HepG2 (cell line): Measurements from ENCODE around the gene HES6. TPM values are rescaled to one million over a fixed set of nuclear protein-coding genes. Genes with fewer than 3 reads are reported as not detected.

Experiments
- ATAD3A ChIP-seq: sonication (generic); formaldehyde crosslinking; IDR thresholded peaks from 2 replicates; pipeline ENCODE4 v1.4.0; 2020; ENCODE audit warnings: missing genetic modification reagents
- CBX2 ChIP-seq, 2 experiments: fragments of 200-600 bp in 1 of 2; sonication (generic); formaldehyde crosslinking in 1 of 2; IDR thresholded peaks; 2 replicates each; pipeline versions ENCODE4 v1.7.0 to v1.8.1; 2018 to 2022; ENCODE audit warnings: low read depth in 2 of 2, low read length in 1 of 2, mild to moderate bottlenecking in 1 of 2, missing genetic modification reagents in 1 of 2
- CBX5 ChIP-seq: sonication (generic); formaldehyde crosslinking; IDR thresholded peaks from 2 replicates; pipeline ENCODE4 v1.4.0; 2020; ENCODE audit warnings: missing genetic modification reagents, borderline replicate concordance
- CREM ChIP-seq, 2 experiments: sonication (generic) in 1 of 2; formaldehyde crosslinking in 1 of 2; IDR thresholded peaks; 2 replicates each; pipeline versions ENCODE4 v1.4.0 to v1.6.1; 2016 to 2020; ENCODE audit warnings: antibody characterized with exemption in 1 of 2, mild to moderate bottlenecking in 1 of 2, missing genetic modification reagents in 1 of 2
- ETV5 ChIP-seq: IDR thresholded peaks from 2 replicates; pipeline ENCODE4 v1.6.1; 2018; ENCODE audit warnings: missing biosample characterization, missing genetic modification reagents, inconsistent platforms, borderline replicate concordance
- MBD4 ChIP-seq: IDR thresholded peaks from 2 replicates; pipeline ENCODE4 v1.6.1; 2012; ENCODE audit warnings: low read length, inconsistent platforms, borderline replicate concordance
- MEIS1 ChIP-seq: sonication (generic); formaldehyde crosslinking; IDR thresholded peaks from 2 replicates; pipeline ENCODE4 v1.9.0; 2021; ENCODE audit warnings: mild to moderate bottlenecking, missing genetic modification reagents, moderate library complexity, borderline replicate concordance
- POLR2A ChIP-seq, 2 experiments: IDR thresholded peaks; 2 replicates each; pipeline ENCODE4 v1.6.1; 2011; ENCODE audit warnings: low read depth in 2 of 2, low read length in 2 of 2, mild to moderate bottlenecking in 1 of 2, moderate library complexity in 1 of 2; ENCODE audit not compliant: insufficient read depth in 1 of 2
- SMC3 ChIP-seq: IDR thresholded peaks from 2 replicates; pipeline ENCODE4 v1.6.1; 2011; ENCODE audit warnings: low read length, improper control_type of control experiment
- SOX6 ChIP-seq, 2 experiments: fragments of 450-650 bp in 1 of 2; sonication (generic) in 1 of 2; formaldehyde crosslinking in 1 of 2; IDR thresholded peaks; 2 replicates each; pipeline versions ENCODE4 v1.4.0 to v1.6.1; 2017 to 2020; ENCODE audit warnings: antibody characterized with exemption in 1 of 2, mild to moderate bottlenecking in 1 of 2, missing genetic modification reagents in 1 of 2
- TRIM24 ChIP-seq: sonication (generic); formaldehyde crosslinking; IDR thresholded peaks from 2 replicates; pipeline ENCODE4 v1.8.0; 2022; ENCODE audit warnings: mild to moderate bottlenecking, missing genetic modification reagents
- YY1 ChIP-seq: IDR thresholded peaks from 2 replicates; pipeline ENCODE4 v1.6.1; 2011; ENCODE audit warnings: low read length, low read depth, moderate library complexity, mild to moderate bottlenecking; ENCODE audit not compliant: insufficient read depth, insufficient replicate concordance
- ZBTB38 ChIP-seq: sonication (generic); formaldehyde crosslinking; IDR thresholded peaks from 2 replicates; pipeline ENCODE4 v1.5.1; 2020; ENCODE audit warnings: mild to moderate bottlenecking, missing genetic modification reagents
- ZMYM3 ChIP-seq: sonication (generic); formaldehyde crosslinking; IDR thresholded peaks from 2 replicates; pipeline ENCODE4 v1.5.1; 2020; ENCODE audit warnings: mild to moderate bottlenecking, missing genetic modification reagents
- ZNF138 ChIP-seq: sonication (generic); formaldehyde crosslinking; IDR thresholded peaks from 2 replicates; pipeline ENCODE4 v1.5.0; 2020; ENCODE audit warnings: mild to moderate bottlenecking, low read depth, missing genetic modification reagents
- ZNF225 ChIP-seq: sonication (generic); formaldehyde crosslinking; IDR thresholded peaks from 2 replicates; pipeline ENCODE4 v1.4.0; 2020; ENCODE audit warnings: mild to moderate bottlenecking, missing genetic modification reagents
- ZNF501 ChIP-seq: sonication (generic); formaldehyde crosslinking; IDR thresholded peaks from 2 replicates; pipeline ENCODE4 v1.5.1; 2020; ENCODE audit warnings: mild to moderate bottlenecking, moderate library complexity, missing genetic modification reagents
- ZNF703 ChIP-seq: sonication (generic); formaldehyde crosslinking; IDR thresholded peaks from 2 replicates; pipeline ENCODE4 v1.5.1; 2020; ENCODE audit warnings: missing genetic modification reagents, mild to moderate bottlenecking, moderate library complexity, borderline replicate concordance
- ZNF782 ChIP-seq: sonication (generic); formaldehyde crosslinking; IDR thresholded peaks from 2 replicates; pipeline ENCODE4 v1.4.0; 2020; ENCODE audit warnings: missing genetic modification reagents, mild to moderate bottlenecking, borderline replicate concordance
- polyA plus RNA-seq, 8 experiments: library from polyadenylated mRNA; depleted of rRNA in 3 of 8; stranded (reverse) in 7 of 8; unstranded in 1 of 8; fragments of >200 nt; fragmentation: Illumina TruSeq in 4 of 8; extraction: Trizol in 4 of 8; gene quantifications; 2 replicates each; pipeline versions ENCODE4 v1.2.1 to v1.2.3, GENCODE V29; 2011 to 2016; ENCODE audit warnings: low read depth in 4 of 8, missing spikeins in 1 of 8, mixed read lengths in 1 of 8; ENCODE audit not compliant: insufficient read depth in 1 of 8
- total RNA-seq, 5 experiments: library from RNA; depleted of rRNA; stranded (reverse); fragments of >200 nt; fragmentation: Illumina TruSeq; extraction: Trizol; gene quantifications; 2 replicates each; pipeline ENCODE4 v1.2.3, GENCODE V29; 2016; ENCODE audit warnings: low read depth in 1 of 5
- TF ChIP-seq, protein P1 (sequence below): sonication (generic); formaldehyde crosslinking; IDR thresholded peaks from 2 replicates; pipeline ENCODE4 v1.4.0; 2020; ENCODE audit warnings: missing genetic modification reagents, borderline replicate concordance
- TF ChIP-seq, protein P2 (sequence below): sonication (generic); formaldehyde crosslinking; conservative IDR thresholded peaks from 2 replicates; pipeline ENCODE4 v1.4.0; 2020; ENCODE audit warnings: missing genetic modification reagents
- TF ChIP-seq, protein P3 (sequence below): sonication (generic); formaldehyde crosslinking; IDR thresholded peaks from 2 replicates; pipeline ENCODE4 v1.5.0; 2020; ENCODE audit warnings: missing genetic modification reagents

Gene HES6
- total and polyA plus RNA-seq, 2 of the 13 experiments (the other 11 are each of a cell fraction or from before 2014, with no cell fraction given) = 19.5 to 82.8 TPM

DNA sequence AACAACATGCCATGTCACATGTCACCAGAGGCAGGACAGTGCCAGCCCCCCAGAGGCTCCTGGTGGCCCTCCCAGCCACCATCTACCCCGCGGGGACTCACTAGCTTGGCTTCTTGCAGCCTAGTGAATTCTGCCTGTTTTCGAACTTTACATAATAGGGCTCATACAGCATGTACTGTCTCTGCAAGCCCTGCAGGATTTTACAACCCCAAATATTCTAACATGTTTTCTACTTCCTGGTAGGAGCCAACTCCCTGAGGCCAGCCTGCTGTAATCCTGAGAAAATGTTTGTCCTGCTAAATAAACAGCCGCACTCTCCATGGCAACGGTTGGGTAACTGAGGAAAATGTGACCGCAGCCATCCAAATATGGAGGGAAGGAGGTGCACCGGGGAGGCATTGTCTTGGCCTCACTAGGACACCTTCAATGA, 45.8 kb upstream of the HES6 start (continued):
- TF ChIP-seq CBX5 (CRISPR knock-in tag) (peak; percentile 74; the same call in 1 of the 2 replicates), ZNF782 (CRISPR knock-in tag) (no peak), ZNF138 (CRISPR knock-in tag) (no peak), POLR2A (IDR thresholded peaks at IDR 0.05; ENCODE audit: insufficient read depth in 1 of 2, low read depth in 2 of 2, low read length in 2 of 2) (peak in 1 of 2 experiments; percentile 57; a peak in 1 of 4 replicates), YY1 (peak; percentile 27), ZNF225 (CRISPR knock-in tag) (no peak), CBX2 (IDR thresholded peaks at IDR 0.05; ENCODE audit: low read depth, low read length) (no peak), CBX2 (CRISPR knock-in tag; IDR thresholded peaks at IDR 0.05; ENCODE audit: low read depth) (no peak), SOX6 (IDR thresholded peaks at IDR 0.05) (no peak), SOX6 (CRISPR knock-in tag; IDR thresholded peaks at IDR 0.05) (peak; percentile 88), SMC3 (peak; percentile 33), TRIM24 (no peak), ATAD3A (CRISPR knock-in tag) (no peak), ETV5 (CRISPR knock-in tag) (peak; percentile 77), MEIS1 (no peak), ZMYM3 (CRISPR knock-in tag) (peak; percentile 33; the same call in 1 of the 2 replicates), CREM (IDR thresholded peaks at IDR 0.05) (peak; percentile 53; the same call in 1 of the 2 replicates), CREM (CRISPR knock-in tag; IDR thresholded peaks at IDR 0.05) (no peak), ZNF501 (CRISPR knock-in tag) (no peak; the same call in 1 of the 2 replicates), ZBTB38 (CRISPR knock-in tag) (no peak), MBD4 (no peak), ZNF703 (CRISPR knock-in tag) (no peak)
- TF ChIP-seq, protein P1, sequence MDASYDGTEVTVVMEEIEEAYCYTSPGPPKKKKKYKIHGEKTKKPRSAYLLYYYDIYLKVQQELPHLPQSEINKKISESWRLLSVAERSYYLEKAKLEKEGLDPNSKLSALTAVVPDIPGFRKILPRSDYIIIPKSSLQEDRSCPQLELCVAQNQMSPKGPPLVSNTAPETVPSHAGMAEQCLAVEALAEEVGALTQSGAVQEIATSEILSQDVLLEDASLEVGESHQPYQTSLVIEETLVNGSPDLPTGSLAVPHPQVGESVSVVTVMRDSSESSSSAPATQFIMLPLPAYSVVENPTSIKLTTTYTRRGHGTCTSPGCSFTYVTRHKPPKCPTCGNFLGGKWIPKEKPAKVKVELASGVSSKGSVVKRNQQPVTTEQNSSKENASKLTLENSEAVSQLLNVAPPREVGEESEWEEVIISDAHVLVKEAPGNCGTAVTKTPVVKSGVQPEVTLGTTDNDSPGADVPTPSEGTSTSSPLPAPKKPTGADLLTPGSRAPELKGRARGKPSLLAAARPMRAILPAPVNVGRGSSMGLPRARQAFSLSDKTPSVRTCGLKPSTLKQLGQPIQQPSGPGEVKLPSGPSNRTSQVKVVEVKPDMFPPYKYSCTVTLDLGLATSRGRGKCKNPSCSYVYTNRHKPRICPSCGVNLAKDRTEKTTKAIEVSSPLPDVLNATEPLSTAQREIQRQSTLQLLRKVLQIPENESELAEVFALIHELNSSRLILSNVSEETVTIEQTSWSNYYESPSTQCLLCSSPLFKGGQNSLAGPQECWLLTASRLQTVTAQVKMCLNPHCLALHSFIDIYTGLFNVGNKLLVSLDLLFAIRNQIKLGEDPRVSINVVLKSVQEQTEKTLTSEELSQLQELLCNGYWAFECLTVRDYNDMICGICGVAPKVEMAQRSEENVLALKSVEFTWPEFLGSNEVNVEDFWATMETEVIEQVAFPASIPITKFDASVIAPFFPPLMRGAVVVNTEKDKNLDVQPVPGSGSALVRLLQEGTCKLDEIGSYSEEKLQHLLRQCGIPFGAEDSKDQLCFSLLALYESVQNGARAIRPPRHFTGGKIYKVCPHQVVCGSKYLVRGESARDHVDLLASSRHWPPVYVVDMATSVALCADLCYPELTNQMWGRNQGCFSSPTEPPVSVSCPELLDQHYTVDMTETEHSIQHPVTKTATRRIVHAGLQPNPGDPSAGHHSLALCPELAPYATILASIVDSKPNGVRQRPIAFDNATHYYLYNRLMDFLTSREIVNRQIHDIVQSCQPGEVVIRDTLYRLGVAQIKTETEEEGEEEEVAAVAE = no peak
- TF ChIP-seq, protein P2, sequence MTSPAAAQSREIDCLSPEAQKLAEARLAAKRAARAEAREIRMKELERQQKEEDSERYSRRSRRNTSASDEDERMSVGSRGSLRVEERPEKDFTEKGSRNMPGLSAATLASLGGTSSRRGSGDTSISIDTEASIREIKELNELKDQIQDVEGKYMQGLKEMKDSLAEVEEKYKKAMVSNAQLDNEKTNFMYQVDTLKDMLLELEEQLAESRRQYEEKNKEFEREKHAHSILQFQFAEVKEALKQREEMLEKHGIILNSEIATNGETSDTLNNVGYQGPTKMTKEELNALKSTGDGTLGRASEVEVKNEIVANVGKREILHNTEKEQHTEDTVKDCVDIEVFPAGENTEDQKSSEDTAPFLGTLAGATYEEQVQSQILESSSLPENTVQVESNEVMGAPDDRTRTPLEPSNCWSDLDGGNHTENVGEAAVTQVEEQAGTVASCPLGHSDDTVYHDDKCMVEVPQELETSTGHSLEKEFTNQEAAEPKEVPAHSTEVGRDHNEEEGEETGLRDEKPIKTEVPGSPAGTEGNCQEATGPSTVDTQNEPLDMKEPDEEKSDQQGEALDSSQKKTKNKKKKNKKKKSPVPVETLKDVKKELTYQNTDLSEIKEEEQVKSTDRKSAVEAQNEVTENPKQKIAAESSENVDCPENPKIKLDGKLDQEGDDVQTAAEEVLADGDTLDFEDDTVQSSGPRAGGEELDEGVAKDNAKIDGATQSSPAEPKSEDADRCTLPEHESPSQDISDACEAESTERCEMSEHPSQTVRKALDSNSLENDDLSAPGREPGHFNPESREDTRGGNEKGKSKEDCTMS (CRISPR knock-in tag) = no peak
- TF ChIP-seq, protein P3, sequence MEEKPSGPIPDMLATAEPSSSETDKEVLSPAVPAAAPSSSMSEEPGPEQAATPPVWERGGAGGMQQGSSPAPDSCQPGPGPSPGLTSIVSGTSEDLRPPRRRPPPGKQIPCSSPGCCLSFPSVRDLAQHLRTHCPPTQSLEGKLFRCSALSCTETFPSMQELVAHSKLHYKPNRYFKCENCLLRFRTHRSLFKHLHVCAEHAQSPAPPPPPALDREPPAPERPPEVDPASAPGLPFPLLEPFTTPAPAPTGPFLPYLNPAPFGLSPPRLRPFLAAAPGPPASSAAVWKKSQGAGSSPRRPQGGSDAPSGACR = no peak
